Measurements from ENCODE around the gene SLC22A4. TPM values are rescaled to one million over a fixed set of nuclear protein-coding genes. Genes with fewer than 3 reads are reported as not detected.

SLC22A4 gene
- polyA plus RNA-seq (ENCODE audit: insufficient read length) = 3.2 TPM

DNA sequence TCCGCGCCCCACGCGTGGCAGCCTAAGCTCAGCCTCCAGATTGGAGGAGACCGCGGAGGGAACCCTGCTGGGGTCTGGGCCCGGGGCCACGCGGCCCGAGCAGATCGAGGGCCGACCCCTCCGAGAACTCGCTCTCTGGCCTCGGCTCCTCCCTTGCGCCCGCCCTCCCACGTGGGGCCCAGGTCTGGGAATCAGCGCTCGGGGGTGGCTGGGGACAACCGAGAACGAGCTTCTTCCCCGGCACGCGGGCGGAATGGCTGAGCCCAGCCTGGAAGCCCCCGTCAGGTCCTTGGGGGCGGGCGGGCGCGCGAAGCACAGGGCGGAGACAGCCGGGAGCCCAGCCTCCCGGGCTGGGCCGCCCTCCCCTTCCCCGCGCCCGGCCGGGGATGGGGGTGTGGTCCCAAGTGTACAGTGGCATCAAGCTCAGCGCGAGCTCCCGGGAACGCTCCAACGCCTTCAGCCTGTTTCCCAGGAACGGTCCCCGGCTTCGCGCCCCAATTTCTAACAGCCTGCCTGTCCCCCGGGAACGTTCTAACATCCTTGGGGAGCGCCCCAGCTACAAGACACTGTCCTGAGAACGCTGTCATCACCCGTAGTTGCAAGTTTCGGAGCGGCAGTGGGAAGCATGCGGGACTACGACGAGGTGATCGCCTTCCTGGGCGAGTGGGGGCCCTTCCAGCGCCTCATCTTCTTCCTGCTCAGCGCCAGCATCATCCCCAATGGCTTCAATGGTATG, at the start of gene SLC22A4:
TSS of gene SLC22A4 (plus strand) at position 403 of the 736 bp plus-strand sequence. CDS start at position 626, 223 bp downstream.
- DNase-seq = peak; percentile 92

DNA sequence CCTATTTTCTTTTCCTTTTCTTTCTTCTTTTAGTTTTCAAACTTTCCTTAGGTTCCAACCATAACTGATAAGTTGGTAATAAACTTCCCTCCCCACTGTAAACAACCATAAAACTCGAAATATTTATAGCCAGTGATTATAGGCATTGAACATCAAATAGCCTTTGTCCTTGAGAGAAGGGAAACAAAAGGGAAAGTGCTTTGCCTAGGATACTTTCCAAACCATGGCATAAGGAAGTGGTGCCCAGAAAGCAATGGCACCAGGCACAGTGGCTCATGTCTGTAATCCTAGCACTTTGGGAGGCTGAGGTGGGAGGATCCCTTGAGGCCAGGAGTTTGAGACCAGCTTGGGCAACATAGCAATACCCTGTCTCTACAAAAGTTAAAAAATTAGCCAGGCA, 48.6 kb upstream of the SLC22A4 start:
- DNase-seq = no peak

DNA sequence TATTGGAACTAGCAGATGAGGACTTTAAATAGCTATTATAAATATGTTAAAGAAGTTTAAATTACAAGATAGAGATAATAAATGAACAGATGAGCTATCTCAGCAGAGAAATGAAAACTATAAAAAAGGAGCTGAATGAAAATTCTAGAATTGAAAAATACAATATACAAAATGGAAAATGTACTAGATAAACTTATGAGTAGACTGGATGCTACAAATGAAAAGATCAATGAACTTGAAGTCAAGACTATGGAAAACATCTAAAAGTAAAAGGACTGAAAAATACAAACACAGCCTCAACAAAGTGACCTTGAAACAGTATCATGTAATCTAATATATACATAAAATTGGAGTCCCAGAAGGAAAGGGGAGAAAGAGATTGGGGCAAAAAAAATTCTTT, 47.4 kb upstream of the SLC22A4 start:
- DNase-seq = no peak

DNA sequence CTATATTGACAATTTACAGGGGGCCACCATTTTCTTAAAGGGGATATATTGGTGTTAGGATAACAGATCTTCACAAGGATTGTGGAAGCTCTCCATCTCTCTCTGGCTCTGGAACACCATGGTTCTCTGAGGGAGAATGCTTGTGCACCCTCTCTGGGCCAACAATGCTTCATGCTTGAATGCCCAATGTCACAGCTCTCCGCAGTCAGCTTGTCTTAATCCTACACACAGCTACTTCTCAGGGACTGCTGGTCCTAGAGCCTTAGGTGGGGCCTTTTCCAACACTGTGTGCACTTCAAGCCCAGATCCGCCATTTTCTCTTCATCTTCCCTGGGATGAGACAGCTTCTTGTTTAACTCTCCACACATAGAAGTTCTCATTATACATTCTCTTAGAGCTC, 43.6 kb upstream of the SLC22A4 start:
- no peak for DNase-seq

DNA sequence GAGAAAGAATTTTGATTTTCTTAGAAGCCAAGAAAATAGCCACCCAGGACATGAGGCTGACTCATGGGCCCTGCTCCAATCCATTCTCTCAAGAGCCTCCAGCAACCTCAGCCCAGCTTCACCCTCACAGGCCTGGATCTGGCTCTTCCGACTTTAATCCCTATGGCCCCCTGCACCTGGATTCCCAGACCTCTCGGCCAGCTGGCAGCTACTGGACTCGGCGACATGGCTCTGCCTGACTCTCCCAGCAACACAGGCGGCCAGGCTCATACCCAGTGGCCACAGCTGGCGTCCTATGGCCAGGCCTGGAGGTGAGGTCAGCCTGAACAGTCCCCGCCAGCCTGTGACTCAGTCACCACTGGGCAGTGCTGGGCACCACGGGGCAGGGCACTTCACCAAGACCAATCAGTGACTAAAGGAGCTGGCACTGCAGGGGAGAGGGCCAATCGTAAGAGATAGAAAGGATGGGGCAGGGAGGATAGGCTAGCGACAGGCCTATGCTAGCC, 42.9 kb upstream of the SLC22A4 start:
- DNase-seq = no peak

DNA sequence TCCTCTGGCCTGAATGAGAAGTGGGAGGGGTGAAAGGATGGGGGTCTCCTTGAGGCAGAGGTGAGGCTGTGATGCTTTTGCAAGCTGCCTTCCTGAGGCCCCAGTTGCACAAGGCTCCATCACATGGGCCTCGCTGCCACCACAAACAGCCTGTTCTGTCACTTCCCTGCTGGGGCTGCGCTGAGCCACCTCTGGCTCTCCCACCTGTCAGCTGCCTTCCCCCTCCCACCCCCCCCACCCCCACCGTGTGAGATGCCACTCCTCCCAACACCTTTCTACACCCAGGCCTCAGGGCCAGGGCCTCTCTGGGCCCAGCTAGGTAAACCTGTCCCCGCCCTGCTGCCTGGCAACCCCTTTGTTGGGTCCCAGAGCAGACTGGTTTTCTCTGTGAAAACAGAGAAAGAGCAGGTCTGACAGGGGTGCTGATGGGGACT, 41.2 kb upstream of the SLC22A4 start:
- DNase-seq = no peak

DNA sequence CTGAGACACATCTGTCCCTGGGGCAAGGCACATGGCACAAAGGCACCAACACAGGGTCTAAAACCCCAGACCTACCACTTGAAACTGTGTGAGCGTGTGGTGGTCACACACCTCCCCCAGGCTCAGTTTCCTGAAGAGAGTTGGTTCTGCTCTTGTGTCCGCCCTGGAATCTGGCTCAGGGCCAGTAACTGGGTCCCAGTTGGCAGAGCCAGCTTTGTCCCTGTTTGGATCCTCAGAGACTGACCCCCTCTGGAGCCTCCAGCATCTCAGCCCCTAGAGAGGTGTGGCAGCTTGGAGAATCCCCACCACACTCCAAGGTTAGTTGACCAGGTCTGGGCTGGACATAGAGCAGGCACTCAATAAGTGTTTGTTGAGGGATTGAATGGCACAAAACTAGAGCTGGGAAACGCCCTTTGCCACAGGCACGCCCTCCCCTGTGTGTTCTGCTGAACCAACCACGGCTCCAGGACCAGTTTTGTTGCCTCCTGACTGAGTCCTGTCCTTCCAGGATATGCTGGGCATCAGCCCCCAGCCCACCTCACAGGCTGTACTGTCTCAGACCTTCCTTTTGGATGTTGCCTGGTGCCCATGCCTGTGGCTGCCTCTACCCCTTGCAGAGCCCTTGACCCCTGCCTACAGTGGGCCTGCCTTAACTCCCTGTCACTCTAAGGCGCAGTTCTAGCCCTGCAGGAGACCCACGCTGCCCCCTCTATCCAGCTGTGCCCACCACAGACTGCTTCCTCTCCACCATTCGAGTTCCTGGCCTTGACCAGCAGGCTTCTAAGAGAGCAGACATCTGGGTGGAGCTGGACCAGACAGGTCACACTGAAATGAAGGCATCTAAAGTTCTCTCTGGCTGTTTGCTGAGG, 40.5 kb upstream of the SLC22A4 start:
- DNase-seq = no peak

DNA sequence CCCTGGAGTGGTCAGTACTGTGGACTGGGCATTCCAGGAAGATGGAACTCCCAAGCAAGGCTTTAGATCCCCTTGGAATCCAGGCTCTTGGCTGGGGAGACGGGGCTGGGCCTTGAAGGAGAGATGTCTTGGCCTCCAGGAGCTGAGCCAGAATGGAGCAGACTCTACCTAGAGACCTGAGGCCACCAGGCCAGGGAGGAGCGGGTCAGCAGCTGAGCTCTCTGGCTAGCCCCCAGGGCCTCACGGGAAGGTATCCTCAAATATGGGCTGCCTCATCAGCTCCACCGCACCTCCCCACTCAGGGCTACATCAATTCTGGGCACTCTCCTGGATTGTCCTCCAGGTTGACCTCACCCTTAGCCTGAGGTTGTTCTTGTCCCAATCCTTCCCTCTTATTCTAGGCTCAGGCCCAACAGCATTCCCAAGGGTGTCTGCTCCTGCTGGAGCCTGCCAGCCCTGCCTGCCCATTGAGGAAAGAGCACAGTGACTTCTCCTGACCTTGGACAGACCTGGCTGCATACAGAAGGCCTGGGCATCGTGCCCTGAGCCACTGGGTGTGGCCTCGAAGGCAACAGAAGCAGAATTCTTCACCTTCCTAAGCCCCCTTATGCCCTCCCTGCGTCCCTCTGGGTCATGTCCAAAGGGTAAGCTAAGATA, 39.7 kb upstream of the SLC22A4 start:
- DNase-seq = no peak

DNA sequence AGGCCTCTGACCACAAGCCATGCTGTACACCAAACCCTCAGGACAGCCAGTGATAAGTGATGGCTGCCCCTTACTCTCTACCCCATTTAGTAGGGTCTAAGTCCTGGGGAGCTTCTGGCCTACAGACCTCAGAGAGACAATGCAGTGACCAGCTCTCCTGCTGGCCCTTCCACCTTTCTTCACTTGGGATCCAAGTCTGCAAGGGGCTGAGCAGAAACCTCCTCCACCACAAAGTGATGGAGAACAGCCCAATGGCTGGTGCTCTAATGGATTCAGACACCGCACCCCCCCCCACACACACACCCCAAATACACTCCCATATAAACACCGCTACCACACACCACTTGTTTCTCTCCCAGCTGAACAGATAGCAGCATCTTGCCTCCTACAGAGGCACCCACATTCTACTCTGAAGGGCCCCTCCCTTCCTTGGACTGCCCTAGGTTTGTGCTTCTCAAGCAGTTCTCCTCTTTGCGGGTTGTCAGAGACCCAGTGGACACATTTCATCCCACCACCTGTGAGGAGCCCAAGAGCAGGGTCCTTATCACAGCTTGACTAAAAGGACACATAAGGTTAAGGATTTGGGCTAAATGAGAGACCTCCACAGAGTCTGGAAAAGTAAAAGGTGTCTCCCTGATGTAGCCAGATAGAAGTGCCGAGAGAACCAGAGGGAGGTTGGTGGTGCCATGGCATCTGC, 38.0 kb upstream of the SLC22A4 start:
- DNase-seq = no peak

DNA sequence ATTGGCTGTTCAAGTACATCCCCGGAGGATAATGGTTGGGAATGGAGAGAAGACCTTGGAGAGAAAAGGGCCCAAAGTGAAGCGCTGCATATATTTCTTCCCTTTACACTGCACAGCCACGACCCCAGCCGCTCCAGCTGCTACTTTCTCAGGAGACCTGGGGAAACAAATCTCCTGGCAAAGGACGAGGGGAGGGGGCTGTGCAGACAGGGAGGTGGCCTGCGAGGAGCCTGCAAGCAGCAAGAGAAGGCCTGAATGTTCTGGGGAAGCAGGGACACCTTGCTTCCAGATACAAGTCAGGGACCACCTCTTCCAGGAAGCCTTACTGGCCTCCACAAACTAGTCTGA, 37.4 kb upstream of the SLC22A4 start:
- DNase-seq = no peak

DNA sequence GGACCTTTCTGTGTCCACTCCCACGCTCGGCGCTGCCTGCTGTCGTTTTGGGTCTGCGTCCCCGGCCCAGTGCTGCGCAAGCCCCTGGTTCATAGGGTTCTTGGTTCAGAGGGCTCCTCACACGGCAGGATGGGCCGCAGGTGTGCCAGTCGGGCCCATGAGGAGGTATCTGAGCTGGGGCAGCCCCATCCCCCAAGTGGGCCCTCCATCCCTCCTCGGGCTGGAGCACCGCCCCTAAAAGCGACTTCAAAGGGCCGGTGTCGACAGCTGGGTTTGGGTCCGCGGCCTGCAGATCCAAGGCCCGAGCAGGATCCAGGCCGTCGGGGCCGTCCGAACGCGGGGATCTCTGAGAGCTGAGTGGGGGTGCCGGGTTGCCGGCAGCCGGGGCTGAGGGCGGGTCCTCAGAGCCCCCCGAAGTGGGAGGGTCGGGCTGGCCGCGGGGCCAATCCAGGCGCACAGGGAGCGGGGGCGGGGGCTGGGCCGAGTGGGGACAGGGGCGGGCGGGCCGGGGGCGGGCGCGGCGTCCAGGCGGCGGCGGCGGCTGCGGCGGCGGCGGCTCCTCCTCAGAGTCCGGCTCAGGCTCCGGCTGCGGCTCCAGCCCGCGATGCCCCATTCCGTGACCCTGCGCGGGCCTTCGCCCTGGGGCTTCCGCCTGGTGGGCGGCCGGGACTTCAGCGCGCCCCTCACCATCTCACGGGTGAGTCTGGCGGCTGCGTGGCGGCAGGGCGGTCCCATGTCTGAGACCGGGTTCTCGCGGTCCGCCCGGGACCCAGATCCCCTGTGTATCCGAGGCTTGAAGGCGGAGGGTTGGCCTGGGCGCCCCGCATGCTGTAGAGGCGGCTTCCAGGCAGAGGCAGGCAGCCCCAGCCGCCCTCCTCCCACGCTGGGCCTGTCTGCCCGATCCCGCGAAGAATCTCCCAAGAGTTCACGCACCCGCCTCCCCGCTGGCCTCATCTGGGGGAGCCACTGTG, 36.8 kb upstream of the SLC22A4 start, which contains the start of gene PDLIM4:
TSS of gene PDLIM4 (plus strand) at position 566 of the 971 bp plus-strand sequence. CDS start at position 605, 39 bp downstream.
- peak; percentile 72 for DNase-seq

DNA sequence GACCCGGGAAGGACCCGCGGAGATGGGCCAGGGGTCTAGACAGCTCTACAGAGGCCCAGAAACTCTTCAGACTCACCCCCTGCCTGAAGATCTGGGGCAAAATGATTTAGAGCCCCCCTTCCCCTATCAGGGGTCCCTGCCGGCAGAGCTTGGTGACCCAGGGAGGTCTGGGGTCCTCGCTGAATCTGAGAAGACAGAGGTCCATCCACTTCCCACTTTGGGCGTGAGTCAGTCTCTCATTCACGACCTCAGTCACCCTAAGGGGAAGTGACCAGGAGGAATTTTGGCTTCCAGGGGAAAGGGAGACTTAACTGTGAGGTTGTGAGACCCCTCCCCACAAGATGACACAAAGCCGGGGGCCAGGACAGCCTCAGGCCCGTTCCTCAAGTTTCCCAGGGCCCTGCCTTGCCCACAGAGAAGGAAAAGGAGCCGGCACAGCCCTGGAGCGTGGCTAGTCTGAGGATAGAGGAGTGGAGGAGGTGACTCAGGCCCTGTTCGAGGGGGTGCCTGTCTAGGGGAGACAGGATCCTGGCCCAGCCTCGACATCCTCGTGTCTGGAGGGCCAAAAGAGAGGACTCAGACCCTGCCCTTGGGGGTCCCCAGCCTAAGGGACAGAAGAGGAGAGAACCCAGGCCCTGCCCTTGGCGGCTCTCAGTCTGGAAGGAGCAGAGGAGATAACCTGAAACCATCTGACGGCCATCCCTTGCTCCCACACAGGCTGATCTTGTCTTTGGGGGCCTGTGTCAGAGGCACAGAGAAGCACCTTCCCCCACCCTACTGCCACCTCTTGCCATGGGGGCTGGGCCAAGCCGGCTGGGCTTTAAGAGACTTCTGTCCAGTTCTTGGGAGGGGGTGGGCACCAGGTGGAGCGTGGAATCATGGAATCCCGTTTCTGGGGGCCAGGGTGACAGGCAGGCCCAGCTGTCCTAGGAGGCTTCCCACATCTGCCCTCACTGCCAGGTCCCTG, 35.8 kb upstream of the SLC22A4 start:
- no peak for DNase-seq

DNA sequence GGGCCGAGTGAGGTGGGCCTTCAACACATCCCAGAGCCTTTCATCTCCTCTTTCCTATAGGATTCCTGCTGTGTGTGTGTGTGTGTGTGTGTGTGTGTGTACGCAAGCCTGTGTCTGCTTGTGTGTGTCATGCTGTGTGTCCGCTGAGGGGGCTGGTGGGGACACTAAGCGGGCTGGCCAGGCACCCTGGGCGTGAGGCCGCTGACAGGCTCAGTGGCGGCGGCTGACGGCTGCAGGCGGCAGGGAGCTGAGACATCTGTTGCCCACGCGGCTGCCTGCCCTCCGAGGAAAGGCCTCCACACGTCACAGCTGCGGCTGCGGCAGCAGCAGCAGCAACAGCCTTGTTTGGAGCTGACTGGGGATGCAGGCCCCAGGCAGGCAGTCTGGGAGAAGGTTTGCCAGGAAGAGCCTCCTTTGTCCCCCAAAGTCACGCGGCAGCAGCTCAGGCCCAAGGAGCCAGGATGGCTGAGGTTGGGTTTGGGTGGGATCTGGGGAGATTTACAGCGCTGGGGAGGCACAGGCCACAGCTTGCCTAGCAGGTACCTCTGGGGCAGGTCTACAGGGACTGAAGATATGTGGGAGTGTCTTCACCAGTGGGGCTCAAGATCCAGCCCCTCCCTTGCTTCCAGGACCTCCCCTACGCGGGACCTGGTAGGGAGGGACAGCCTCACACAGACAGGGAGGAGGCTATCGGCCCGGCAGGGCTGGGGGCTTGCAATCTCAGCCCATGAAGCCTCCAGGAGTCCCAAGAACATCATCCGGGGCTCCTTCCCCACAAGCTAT, 34.9 kb upstream of the SLC22A4 start:
- DNase-seq = peak; percentile 73

DNA sequence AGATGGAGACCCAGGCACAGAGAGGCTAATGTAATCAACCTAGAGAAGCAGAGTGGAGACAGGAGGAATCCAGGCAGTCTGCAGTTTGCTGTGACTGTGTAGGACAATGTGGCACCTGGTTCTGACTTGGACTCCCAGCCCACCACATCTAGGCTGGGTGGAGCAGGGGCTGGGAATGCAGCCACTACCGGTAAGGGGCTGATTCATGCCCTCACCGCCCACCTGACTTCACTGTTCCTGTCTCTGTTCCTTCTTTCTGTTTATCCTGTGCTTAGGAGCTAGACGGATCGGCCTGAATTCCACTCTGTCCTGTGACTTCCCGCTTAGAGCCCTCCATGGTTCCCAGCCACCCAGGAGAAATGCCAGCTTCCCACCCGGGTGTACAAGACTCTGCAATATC, 34.1 kb upstream of the SLC22A4 start:
- DNase-seq = no peak

DNA sequence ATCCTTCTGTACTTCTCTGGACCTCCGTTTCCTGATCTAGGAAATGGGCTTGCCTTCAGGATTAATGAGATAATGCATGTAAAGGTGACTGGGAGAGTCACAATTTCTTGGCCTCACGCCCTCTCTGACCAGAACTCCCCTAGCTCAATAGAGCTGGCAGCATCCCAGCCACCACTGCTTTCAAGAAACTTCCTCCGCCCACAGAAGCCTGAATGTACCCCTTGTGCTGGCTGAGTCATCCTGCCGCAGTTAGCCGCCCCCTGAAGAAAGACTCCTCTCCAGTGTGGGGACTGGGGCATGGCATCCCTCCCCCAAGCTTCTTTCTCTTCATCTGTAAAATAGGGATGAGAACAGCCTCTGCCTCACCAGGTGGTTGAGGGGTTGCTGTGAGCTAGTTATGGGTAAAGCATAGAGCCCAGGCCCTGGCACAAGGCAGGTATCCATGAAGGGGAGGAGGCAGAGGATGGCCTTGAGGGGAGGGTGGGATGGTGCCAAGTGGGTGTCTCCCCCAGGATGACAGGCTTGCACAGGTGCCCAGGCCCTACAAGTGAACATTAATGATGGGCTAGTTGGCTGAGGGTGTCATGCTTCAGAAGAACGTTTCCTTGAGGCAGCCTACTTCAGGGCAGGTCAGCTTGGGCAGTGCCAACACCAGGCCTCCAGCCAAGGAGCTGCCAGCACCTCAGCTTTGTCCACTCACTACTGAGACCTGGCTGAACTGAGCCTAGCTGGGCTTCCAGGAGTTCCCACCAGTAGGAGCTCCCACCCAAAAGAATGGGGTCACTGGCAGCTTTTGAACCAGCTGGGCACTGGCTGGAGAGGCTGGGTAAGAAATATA, 33.3 kb upstream of the SLC22A4 start:
- DNase-seq = no peak

DNA sequence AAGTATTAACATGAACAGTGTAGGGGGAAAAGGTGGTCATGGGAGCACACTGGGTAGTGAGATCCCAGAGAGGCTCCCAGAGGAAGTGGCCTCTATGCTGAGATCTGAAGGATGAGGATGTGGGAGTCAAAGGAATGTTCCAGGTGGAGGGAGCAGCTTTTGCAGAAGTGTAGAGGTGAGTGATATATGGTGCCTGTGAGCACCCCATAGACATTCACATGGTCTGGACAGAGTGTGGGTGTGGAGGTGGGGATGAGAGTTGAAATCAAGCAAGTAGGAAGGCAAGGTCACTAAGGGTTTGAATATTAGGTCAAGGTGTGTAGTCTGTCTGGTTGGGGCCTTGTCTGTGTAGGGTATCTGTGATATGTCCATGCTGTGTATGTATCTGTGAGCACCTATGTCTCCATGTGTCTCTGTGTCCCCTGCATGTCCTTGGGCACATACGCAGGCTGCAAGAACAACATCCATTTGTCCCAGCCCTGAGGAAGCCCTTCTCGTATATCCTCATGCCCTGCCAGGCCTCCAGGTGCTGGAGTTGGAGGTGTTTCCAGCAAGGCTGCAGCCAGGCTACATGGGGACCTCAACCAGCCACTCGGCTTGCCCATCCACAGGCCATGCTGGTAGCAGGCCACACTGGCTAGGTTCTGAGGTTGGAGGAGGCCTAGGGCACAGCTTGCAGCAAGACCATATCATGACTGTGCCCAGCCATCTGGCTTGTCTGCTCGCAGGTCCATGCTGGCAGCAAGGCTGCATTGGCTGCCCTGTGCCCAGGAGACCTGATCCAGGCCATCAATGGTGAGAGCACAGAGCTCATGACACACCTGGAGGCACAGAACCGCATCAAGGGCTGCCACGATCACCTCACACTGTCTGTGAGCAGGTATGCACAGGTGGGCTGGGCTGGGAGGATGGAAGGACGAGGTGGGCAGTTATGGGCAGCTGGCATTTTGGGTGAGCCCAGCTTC, 32.0 kb upstream of the SLC22A4 start:
- no peak for DNase-seq
